Activated T-helper 2 cell treated with anti-CD3 and anti-CD28 coated beads, Interferon-gamma antibody, Interleukin-2, Interleukin-4, amounts not matched to agents 10 μg/mL and 5 μg/mL and 100 μg/mL, durations not matched to agents 14 hours and 24 hours and 36 hours (primary cell): ENCODE measurements around the gene SZT2. TPM values are rescaled to one million over a fixed set of nuclear protein-coding genes. Genes with fewer than 3 reads are reported as not detected.

Experiments used
- DNase-seq: peaks from one replicate; pipeline ENCODE4 v3.0.0; 2021; ENCODE audit warnings: low spot score
- H3K27ac Mint-ChIP-seq: one replicate; pipeline ENCODE4 v1.8.0; 2021; ENCODE audit warnings: mixed read lengths
- H3K27me3 Mint-ChIP-seq: one replicate; pipeline ENCODE4 v1.8.0; 2021; ENCODE audit warnings: low read depth, mixed read lengths
- H3K36me3 Mint-ChIP-seq: one replicate; pipeline ENCODE4 v1.8.0; 2021; ENCODE audit warnings: low read depth, mixed read lengths
- H3K4me1 Mint-ChIP-seq: one replicate; pipeline ENCODE4 v1.8.0; 2021; ENCODE audit warnings: low read depth, mixed read lengths
- H3K4me3 Mint-ChIP-seq: one replicate; pipeline ENCODE4 v1.8.0; 2021; ENCODE audit warnings: low read depth, mild to moderate bottlenecking, moderate library complexity, mixed read lengths
- H3K9me3 Mint-ChIP-seq: one replicate; pipeline ENCODE4 v1.8.0; 2021; ENCODE audit warnings: mixed read lengths
- intact Hi-C: fragments of 100-400 bp; cut with micrococcal nuclease; formaldehyde crosslinking; loops from one replicate; pipeline ENCODE4 v1.15.1; 2023
- total RNA-seq: library from RNA; stranded (reverse); gene quantifications from 2 replicates; pipeline ENCODE4 v1.2.3, GENCODE V29; 2022

SZT2 gene
- total RNA-seq, result 56.6 and 58.4 TPM in 2 replicates

DNA sequence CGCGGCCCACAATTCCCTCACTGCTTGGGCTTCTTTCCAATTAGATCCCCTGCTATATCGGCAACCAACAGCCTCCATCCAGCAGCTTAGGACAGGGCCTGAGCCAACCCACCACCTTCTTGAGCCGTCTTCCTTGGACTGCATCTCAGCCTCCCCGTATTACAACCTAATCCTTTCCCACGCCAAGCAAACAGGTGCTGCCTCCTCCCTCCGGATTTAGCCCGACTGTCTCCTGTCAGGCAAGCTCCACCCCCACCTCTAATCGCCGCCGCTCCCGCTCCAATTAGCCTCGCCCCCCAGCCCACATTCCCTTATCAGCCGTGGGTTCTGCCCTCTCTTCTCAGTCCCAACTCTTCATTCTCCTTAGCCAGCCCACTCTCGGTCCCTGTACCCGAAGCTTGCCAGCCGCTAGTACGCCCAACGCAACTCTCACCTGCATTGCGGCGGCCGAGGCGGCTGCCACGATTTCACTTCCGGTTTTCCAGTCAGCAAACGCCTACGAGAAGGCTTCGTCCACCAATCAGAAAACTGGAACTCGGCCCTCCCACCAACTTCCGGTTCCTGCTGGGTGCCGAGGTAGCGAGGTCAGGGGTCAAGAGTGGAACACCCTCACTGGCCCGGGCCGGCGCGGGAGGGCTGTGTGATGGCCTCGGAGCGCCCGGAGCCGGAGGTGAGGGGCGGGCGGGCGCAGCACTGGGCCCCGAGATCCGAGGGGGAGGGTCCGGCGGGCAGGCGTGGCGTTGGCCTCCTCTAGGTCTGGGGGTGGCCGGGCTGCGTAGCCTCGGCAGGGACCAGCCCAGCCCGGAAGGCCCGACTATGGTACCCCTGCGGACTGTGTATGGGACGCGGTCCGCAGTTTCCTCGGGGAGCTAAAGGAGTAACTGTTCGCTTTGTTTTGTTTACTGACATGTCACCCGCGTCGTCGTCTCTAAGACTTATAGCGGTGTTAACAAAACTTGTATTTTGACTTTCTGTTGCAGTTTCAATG lies at the start of gene SZT2, which contains the start of gene MED8:
SZT2 (plus strand) TSS at position 574 of the 988 bp plus-strand sequence; CDS start at position 644, 70 bp downstream.
MED8 (minus strand) TSS at position 475 of the 988 bp plus-strand sequence; CDS start at position 439, 36 bp downstream.
- Mint-ChIP-seq H3K9me3 (no peaks in the 10 kb centered on the region), H3K4me1 (peaks cover 20% of the 10 kb centered on the region), H3K27ac (peak within 1 kb of the TSS; percentile 88), H3K4me3 (peak within 1 kb of the TSS; percentile 100), H3K36me3 (peaks cover 43% of the 10 kb centered on the region), H3K27me3 (no peaks in the 10 kb centered on the region)
- peak; percentile 91 for DNase-seq
- intact Hi-C loops, result loop anchor here (1.0 kb wide), 1 partner anchor 21 kb away; the partner anchor contains the start of gene ELOVL1

DNA sequence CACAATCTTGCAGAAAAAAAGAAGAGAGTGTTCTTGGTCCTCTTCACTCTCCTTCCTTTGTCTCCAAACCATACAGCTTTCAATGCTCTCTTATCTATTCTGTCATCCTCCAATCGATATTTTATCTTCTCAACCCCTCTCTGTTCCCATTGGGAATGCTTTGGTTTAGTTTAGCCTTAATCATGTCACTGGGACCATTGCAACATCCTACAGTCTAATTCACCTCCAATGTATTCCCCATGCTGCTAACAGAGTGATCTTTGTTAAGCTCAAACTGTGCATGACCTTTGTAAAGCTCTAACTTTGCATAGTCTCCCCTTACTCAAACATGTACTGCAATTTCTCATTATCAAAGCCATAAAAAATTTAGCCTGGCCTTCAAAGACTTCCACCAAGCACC lies 49.1 kb upstream of the SZT2 start:
- intact Hi-C loops, result no loop called here
- no peak for DNase-seq
- Mint-ChIP-seq H3K27ac (no peak overlapping the region), H3K9me3 (no peaks in the 10 kb centered on the region), H3K27me3 (no peaks in the 10 kb centered on the region), H3K36me3 (no peaks in the 10 kb centered on the region), H3K4me1 (peaks cover 15% of the 10 kb centered on the region), H3K4me3 (no peak overlapping the region)

DNA sequence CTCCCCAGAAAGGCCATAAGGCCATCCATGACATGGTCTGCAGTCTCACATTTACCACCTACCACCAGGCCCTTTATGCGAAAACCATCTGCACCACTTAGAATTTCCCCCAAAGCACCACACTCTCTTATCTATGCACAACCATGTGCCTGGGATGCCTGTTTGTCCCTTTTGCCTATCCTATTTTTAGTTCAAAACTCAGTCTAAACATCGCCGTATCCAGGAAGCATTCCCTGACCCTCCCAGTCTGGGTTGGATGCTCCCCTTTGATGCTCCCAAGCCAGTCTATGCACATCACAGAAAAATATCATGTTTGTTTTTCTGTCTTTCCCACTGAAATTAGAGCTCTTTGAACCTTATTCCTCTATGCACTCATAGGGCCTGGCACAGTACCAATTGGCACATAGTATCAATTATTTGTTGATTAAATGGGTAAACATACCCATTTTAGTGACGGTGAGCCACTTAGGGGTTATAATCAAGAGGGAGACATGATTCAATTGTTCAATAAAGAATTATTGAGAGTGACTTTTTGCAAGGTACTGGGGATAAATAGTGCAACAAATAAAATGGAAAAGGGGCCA lies 45.3 kb upstream of the SZT2 start:
- intact Hi-C loops, result loop anchor here (2.0 kb wide), 1 partner anchor 14 kb away; no protein-coding TSS in a partner anchor
- no peak for DNase-seq
- Mint-ChIP-seq H3K4me1 (peaks cover 22% of the 10 kb centered on the region), H3K27ac (peak overlapping the region; percentile 31), H3K4me3 (no peak overlapping the region), H3K27me3 (no peaks in the 10 kb centered on the region), H3K9me3 (no peaks in the 10 kb centered on the region), H3K36me3 (no peaks in the 10 kb centered on the region)

DNA sequence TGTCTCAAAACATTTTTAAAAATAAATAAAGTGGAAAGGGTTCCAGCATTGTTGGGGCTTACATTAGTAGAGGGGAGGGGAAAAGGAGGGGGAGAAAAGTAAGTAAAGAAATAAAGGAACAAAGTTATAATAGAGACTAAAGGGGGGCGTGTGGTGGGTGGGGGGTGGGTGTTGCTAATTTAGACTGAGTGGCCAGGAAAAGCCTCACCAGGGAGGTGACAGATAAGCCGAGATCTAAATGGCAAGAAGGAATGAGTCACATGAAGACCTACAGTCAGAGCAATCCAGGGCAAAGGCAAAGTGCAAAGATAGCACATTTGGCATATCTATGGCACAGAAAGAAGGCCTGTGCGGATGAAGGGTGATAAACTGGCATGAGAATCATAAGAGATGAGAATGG lies 44.6 kb upstream of the SZT2 start:
- intact Hi-C loops, result loop anchor here (2.0 to 5.0 kb wide), 2 partner anchors 14 to 48 kb away; no protein-coding TSS in a partner anchor
- no peaks in the 10 kb centered on the region for H3K36me3 Mint-ChIP-seq
- H3K4me3 Mint-ChIP-seq, result no peak overlapping the region
- peaks cover 29% of the 10 kb centered on the region for H3K4me1 Mint-ChIP-seq
- DNase-seq, result no peak
- H3K27ac Mint-ChIP-seq, result peak overlapping the region; percentile 86
- no peaks in the 10 kb centered on the region for H3K27me3 Mint-ChIP-seq
- H3K9me3 Mint-ChIP-seq, result no peaks in the 10 kb centered on the region

DNA sequence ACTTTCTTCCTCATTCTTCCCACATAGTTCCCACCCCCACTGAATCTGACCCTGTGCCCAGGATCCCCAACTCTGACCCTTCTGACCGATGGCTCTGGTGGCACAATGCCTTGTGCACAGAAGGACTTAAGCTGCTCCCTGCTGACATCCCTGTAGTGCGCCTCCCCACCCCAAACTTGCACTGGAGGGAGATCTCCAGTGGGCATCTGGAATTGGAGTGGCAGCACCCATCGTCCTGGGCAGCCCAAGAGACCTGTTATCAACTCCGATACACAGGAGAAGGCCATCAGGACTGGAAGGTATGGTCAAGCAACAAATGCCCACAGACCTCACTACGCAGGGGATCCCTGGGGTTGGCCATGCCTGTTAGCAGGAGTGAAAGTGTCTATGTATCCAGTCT lies 43.1 kb upstream of the SZT2 start:
- Mint-ChIP-seq H3K4me1 (peaks cover 32% of the 10 kb centered on the region), H3K27ac (no peak overlapping the region), H3K27me3 (no peaks in the 10 kb centered on the region), H3K36me3 (no peaks in the 10 kb centered on the region), H3K4me3 (no peak overlapping the region), H3K9me3 (no peaks in the 10 kb centered on the region)
- intact Hi-C loops, result loop anchor here (5.0 kb wide), 1 partner anchor 49 kb away; no protein-coding TSS in a partner anchor
- no peak for DNase-seq

DNA sequence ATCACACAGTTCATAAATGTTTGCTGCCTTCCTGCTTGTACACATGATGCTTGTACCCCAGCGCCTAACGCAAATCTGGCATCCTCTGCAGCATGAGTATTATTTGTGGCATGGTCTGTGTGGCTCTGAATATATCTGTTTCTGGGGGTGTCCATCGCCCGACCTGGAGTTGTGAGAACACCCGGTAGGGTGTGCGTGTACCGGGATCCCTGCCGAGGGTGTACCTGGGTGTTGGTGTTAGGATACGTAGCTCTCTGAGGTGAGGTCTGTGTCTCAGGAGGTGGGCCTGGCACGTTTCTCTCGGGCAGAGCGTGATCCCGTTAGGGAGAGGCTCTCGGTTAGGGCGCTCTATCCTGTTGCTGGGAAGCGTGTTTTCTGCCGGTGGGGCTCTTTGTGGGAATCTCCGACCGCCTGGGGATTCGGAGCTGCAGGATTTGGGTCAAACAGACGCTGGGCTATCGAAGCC lies 41.3 kb upstream of the SZT2 start:
- peaks cover 34% of the 10 kb centered on the region for H3K4me1 Mint-ChIP-seq
- intact Hi-C loops, result loop anchor here (5.0 kb wide), 1 partner anchor 51 kb away; no protein-coding TSS in a partner anchor
- H3K36me3 Mint-ChIP-seq, result no peaks in the 10 kb centered on the region
- DNase-seq, result no peak
- peak overlapping the region; percentile 26 for H3K27ac Mint-ChIP-seq
- no peaks in the 10 kb centered on the region for H3K9me3 Mint-ChIP-seq
- H3K27me3 Mint-ChIP-seq, result no peaks in the 10 kb centered on the region
- H3K4me3 Mint-ChIP-seq, result peak overlapping the region; percentile 20

DNA sequence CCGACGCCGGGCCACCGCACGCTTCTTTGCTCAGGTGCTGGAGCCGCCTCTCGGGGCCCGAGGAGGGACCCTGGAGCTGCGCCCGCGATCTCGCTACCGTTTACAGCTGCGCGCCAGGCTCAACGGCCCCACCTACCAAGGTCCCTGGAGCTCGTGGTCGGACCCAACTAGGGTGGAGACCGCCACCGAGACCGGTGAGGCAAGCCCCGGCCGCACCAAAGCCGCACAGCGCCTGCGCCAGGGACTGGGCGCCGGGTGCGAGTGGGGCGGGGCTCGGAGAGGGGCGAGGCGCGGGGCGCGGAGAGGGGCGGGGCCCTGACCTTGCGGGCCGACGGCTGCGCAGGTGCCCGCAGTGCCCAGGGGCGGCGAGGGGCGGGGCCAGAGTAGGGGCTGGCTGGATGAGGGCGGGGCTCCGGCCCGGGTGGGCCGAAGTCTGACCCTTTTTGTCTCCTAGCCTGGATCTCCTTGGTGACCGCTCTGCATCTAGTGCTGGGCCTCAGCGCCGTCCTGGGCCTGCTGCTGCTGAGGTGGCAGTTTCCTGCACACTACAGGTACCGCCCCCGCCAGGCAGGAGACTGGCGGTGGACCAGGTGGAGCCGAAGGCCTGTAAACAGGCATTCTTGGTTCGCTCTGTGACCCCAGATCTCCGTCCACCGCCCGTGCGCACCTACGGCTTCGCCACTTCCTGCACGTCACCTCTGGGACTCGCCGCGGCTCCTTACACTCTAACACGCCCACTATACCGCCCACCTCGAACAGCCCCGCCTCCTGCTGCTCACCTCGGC lies 40.7 kb upstream of the SZT2 start:
- intact Hi-C loops, result loop anchor here (5.0 kb wide), 1 partner anchor 52 kb away; no protein-coding TSS in a partner anchor
- H3K27ac Mint-ChIP-seq, result peak overlapping the region; percentile 78
- H3K4me1 Mint-ChIP-seq, result peaks cover 31% of the 10 kb centered on the region
- H3K36me3 Mint-ChIP-seq, result no peaks in the 10 kb centered on the region
- peak overlapping the region; percentile 65 for H3K4me3 Mint-ChIP-seq
- no peaks in the 10 kb centered on the region for H3K27me3 Mint-ChIP-seq
- peak; percentile 48 for DNase-seq
- no peaks in the 10 kb centered on the region for H3K9me3 Mint-ChIP-seq

DNA sequence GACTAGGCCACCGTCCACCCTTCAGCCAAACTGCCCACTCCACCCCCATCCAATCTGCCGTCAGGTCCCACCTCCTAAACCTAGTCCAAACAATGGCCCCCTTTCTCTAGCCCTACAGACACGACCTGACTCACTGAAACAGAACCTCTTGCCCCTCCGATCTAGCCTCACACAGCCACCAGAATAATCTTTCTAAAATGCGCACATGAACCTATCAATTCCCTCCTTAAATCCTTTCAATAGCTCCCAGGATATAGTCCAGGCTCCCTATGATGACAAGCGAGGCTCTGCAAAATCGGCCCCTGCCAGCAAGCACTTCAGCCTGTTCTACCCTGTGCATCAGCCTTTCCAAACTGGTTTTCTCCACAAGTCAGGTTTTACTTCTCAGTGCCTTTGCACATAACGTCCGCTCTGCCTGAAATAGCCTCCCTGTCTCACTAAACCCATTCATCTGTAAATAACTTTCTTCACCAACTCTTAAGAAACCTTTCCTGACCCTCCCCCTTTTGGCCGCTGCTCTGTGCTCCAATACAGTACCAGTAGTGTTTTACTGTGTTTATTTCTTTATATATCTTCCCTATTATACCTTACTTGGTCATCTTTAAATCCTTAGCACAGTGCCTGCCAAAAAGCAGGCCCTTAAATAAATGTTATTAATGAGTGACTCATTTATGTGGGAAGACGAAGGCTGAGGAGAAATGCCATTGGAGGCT lies 39.9 kb upstream of the SZT2 start:
- Mint-ChIP-seq H3K36me3 (peaks cover 4% of the 10 kb centered on the region), H3K27ac (peak overlapping the region; percentile 78), H3K4me3 (peak overlapping the region; percentile 65), H3K4me1 (peaks cover 24% of the 10 kb centered on the region), H3K9me3 (no peaks in the 10 kb centered on the region), H3K27me3 (no peaks in the 10 kb centered on the region)
- no peak for DNase-seq
- intact Hi-C loops, result loop anchor here (5.0 kb wide), 1 partner anchor 52 kb away; no protein-coding TSS in a partner anchor

DNA sequence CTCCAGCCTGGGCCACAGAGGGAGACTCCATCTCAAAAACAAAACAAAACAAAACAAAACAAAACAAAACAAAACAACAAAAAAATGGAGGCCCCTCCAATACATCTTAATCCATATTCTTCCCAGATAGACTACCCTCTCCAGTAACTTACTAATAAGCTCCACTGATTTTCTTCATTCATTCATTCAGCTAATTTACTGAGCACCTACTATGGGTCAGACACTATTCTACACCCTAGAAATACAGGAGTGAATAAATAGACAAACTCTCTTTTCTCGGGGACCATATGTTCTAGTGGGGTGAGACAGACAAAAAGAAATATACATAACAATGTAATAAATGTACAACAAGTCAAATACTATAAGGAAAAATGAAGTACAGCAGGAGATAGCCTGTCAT lies 38.7 kb upstream of the SZT2 start:
- no peak overlapping the region for H3K4me3 Mint-ChIP-seq
- H3K36me3 Mint-ChIP-seq, result peaks cover 4% of the 10 kb centered on the region
- peaks cover 17% of the 10 kb centered on the region for H3K4me1 Mint-ChIP-seq
- H3K9me3 Mint-ChIP-seq, result no peaks in the 10 kb centered on the region
- intact Hi-C loops, result no loop called here
- DNase-seq, result no peak
- no peaks in the 10 kb centered on the region for H3K27me3 Mint-ChIP-seq
- H3K27ac Mint-ChIP-seq, result no peak overlapping the region

DNA sequence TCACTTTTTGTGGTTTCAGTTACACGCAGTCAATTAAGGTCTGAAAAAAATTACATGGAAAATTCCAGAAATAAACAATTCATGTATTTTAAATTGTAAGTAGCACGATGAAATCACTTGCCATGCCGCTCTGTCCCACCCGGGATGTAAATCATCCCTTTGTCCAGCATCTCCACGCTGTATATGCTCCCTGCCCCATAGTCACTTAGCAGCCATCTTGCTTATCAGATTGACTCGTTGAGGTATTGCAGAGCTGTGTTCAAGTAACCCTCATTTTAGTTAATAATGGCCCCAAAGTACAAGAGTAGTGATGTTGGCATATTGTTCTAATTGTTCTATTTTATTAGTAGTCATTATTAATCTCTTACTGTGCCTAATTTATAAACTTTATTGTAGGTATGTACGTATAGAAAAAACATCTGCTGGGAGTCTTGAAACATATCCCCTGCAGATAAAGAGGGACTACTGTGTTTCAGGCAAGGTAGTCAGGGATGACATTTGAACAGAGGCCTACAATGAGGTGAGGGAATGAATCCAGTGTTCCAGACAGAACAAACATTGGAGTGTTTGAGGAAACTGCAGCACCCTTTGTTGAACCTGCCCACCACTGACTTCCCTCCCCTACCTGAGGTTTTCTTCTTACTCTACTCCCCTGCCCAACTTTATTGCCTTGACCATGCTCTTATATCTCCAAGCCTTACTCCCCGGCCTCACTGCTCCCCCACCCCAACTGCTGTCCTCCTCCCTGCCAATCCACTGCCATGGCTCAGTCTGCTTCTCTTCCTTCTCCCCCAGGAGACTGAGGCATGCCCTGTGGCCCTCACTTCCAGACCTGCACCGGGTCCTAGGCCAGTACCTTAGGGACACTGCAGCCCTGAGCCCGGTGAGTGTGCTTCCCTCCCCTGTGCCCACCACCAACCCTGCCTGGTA lies 38.0 kb upstream of the SZT2 start:
- H3K27me3 Mint-ChIP-seq, result no peaks in the 10 kb centered on the region
- H3K4me3 Mint-ChIP-seq, result no peak overlapping the region
- H3K9me3 Mint-ChIP-seq, result no peaks in the 10 kb centered on the region
- intact Hi-C loops, result no loop called here
- H3K36me3 Mint-ChIP-seq, result peaks cover 4% of the 10 kb centered on the region
- no peak overlapping the region for H3K27ac Mint-ChIP-seq
- no peak for DNase-seq
- peaks cover 17% of the 10 kb centered on the region for H3K4me1 Mint-ChIP-seq

DNA sequence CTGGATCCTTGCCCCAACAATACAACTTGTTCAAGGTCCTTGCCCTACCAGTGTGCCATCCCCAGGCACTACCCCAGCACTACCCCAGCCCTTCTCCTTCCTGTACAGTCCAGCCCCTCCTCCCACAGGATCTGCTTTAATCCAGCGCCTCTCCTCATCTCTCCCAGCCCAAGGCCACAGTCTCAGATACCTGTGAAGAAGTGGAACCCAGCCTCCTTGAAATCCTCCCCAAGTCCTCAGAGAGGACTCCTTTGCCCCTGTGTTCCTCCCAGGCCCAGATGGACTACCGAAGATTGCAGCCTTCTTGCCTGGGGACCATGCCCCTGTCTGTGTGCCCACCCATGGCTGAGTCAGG lies 37.4 kb upstream of the SZT2 start:
- intact Hi-C loops, result no loop called here
- H3K27me3 Mint-ChIP-seq, result no peaks in the 10 kb centered on the region
- no peak overlapping the region for H3K4me3 Mint-ChIP-seq
- H3K4me1 Mint-ChIP-seq, result peaks cover 15% of the 10 kb centered on the region
- no peak overlapping the region for H3K27ac Mint-ChIP-seq
- DNase-seq, result no peak
- peaks cover 8% of the 10 kb centered on the region for H3K36me3 Mint-ChIP-seq
- H3K9me3 Mint-ChIP-seq, result no peaks in the 10 kb centered on the region
